Psoas muscle (tissue), 8 donors: ENCODE measurements around the gene C6orf89. TPM values are rescaled to one million over a fixed set of nuclear protein-coding genes. Genes with fewer than 3 reads are reported as not detected.
"Not testable (repeated sequence)": the region's sequence is repeated elsewhere in the genome, so short reads cannot be mapped to it uniquely, and the experiment has no call there.

ENCODE experiments used
- ATAC-seq, 4 donors: fragments of 200-7000 bp; cut with Tn5 transposase; one replicate each; pipeline ENCODE4 v1.9.1; 2020; ENCODE audit warnings: moderate library complexity in 3 of 4, mild to moderate bottlenecking in 2 of 4
- DNase-seq, 2 donors: peaks; one replicate each; pipeline ENCODE4 v3.0.0-alpha.2; 2020
- H3K27ac ChIP-seq: fragments of 200-600 bp; one replicate; pipeline ENCODE4 v1.8.0; 2022
- H3K27me3 ChIP-seq, 3 donors: fragments of 200-600 bp in 1 of 3; one replicate each; pipeline versions ENCODE4 v1.6.1 to v1.8.0; 2013 to 2022; ENCODE audit warnings: low read length in 2 of 3, mild to moderate bottlenecking in 2 of 3, moderate library complexity in 1 of 3; ENCODE audit not compliant: insufficient read depth in 3 of 3
- H3K36me3 ChIP-seq, 2 donors: fragments of 200-600 bp in 1 of 2; one replicate each; pipeline versions ENCODE4 v1.6.1 to v1.8.0; 2013 to 2022; ENCODE audit warnings: low read depth in 1 of 2, mild to moderate bottlenecking in 1 of 2, moderate library complexity in 1 of 2; ENCODE audit not compliant: insufficient read depth in 1 of 2
- H3K4me1 ChIP-seq: fragments of 200-600 bp; one replicate; pipeline ENCODE4 v1.8.0; 2022
- H3K4me3 ChIP-seq: fragments of 200-600 bp; one replicate; pipeline ENCODE4 v1.8.0; 2022; ENCODE audit warnings: mild to moderate bottlenecking
- H3K9me3 ChIP-seq: fragments of 200-600 bp; one replicate; pipeline ENCODE4 v1.8.0; 2022
- CTCF ChIP-seq: fragments of 200-600 bp; IDR thresholded peaks from one replicate; pipeline ENCODE4 v1.8.0; 2022; ENCODE audit warnings: antibody characterized with exemption
- WGBS, 3 donors: extraction: QIAGEN DNeasy Blood & Tissue Kit; methylation state at CpG; one replicate each; pipeline versions ENCODE4 v1.1.6 to v1.1.7; 2013; 5-methylcytosine and 5-hydroxymethylcytosine counted together
- intact Hi-C, 2 donors: fragments of 100-400 bp; cut with DNase I; formaldehyde crosslinking; loops; one replicate each; pipeline versions ENCODE4 v1.11.0 to v1.14.2; 2022
- polyA plus RNA-seq, 3 donors: library from polyadenylated mRNA; stranded (reverse); fragments of 200-250 nt; gene quantifications; one replicate each; pipeline ENCODE4 v1.2.3, GENCODE V29; 2013
- total RNA-seq, 4 donors: library from RNA; stranded (reverse); fragmentation: NEBNext Ultra II Directional in 2 of 4; extraction: Animal tissue kit (Norgen Biotek cat#: 25700) in 2 of 4; gene quantifications; one replicate each; pipeline versions ENCODE4 v1.2.1 to v1.2.4, GENCODE V29; 2021 to 2023
- donor health status: healthy with polysubstance abuse.
- donor health status: DM: no; HTN: no; CAD: no; lungs with moderate emphysema.
- donor health status: Bipolar disorder and iron deficiency.
- donor health status: healthy.
- donor health status: DM: yes; HTN: yes; CAD: no.
- donor health status: DM: no; HTN: no; CAD: no.
- donor health status: DM: no; HTN: no; CAD: no.
- donor health status: DM: yes; HTN: yes; CAD: no.

The C6orf89 gene
- total and polyA plus RNA-seq, 7 donors, result 23.2 to 56.3 (median 49.6) TPM

DNA sequence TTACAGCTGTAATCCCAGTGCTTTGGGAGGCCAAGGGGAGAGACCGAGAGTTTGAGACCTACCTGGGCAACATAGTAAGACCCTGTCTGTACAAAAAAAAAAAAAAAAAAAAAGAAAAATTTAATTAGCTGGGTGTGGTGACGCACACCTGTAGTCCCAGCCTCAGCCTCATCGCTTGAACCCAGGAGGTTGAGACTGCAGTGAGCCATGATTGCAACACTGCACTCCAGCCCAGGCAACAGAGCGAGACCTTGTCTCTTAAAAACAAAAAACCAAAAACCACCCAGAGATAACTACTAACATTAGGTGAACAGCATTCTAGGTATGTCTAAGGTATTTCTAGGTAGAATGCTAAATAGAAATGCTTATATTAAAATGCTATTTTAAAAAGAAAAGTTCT, 47.8 kb downstream of the C6orf89 start:
- intact Hi-C loops, result no loop called here
- Histone ChIP-seq H3K27ac (no peak overlapping the region), H3K36me3 (no peaks in the 10 kb centered on the region), H3K27me3 (no peaks in the 10 kb centered on the region), H3K9me3 (no peaks in the 10 kb centered on the region), H3K4me3 (no peak overlapping the region), H3K4me1 (peaks cover 17% of the 10 kb centered on the region)
- no peak for DNase-seq
- no peak for ATAC-seq
- whole genome bisulfite sequencing, 3 donors, result 93 to 99% (median 94%) methylated on average over 4 of the region's 4 CpGs
- TF ChIP-seq CTCF, result no peak

DNA sequence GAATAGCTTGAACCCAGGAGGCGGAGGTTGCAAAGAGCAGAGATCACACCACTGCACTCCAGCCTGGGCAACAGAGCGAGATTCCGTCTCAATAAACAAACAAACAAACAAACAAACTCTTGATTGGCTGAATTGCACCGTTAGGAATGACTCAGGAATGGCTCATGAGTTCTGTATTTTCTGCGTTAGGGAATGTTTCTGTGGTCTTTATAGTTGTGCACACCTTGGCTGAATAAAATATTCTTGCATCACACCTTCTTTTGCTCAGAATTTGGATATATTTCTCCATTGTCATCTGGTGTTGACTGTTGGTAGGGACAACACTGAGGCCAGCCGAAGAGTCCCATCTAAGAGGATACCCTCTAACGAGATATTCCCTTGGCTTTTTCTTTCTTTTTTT, 49.1 kb downstream of the C6orf89 start:
- intact Hi-C loops, result no loop called here
- ATAC-seq, result no peak

GRCh38 chr6:36936824-36937223, 51.1 kb downstream of the C6orf89 start:
- no peaks in the 10 kb centered on the region for H3K9me3 ChIP-seq
- WGBS, 3 donors, result 95 to 96% (median 95%) methylated on average over 5 of the region's 5 CpGs
- H3K36me3 ChIP-seq, result no peaks in the 10 kb centered on the region
- H3K4me1 ChIP-seq, result no peaks in the 10 kb centered on the region
- no peak overlapping the region for H3K27ac ChIP-seq
- H3K27me3 ChIP-seq, result no peaks in the 10 kb centered on the region
- intact Hi-C loops, result no loop called here
- no peak overlapping the region for H3K4me3 ChIP-seq
- TF ChIP-seq CTCF, result no peak
- ATAC-seq, result no peak
- DNase-seq, result no peak

More for the DNA sequence above, 49.1 kb downstream of the C6orf89 start:
- Histone ChIP-seq H3K9me3 (no peaks in the 10 kb centered on the region), H3K36me3 (no peaks in the 10 kb centered on the region), H3K27ac (no peak overlapping the region), H3K4me3 (no peak overlapping the region), H3K27me3 (no peaks in the 10 kb centered on the region), H3K4me1 (peaks cover 3% of the 10 kb centered on the region)
- DNase-seq, result no peak
- WGBS, 3 donors, result 90 to 92% (median 91%) methylated on average over 7 of the region's 7 CpGs
- TF ChIP-seq CTCF, result no peak

DNA sequence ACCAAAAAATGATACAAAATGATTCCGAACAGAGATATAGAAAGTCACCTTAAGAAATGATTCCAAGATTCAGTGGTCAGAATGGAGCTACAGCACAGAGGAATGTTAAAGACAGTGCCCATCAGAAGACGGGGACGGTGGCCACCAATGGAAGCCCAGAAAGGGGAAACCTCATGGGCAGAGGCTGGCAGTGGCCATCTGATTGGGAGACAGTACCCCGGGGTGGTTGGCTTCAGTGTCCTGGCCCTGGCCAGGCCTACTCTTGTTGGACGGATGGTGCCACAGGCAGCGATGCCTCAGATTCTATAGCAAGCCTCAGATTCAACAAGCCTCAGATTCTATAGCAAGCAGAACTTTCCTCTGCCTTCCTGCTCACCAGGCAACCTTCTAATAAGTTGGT, 52.1 kb downstream of the C6orf89 start:
- intact Hi-C loops, result no loop called here
- Histone ChIP-seq H3K27ac (no peak overlapping the region), H3K9me3 (no peaks in the 10 kb centered on the region), H3K4me3 (no peak overlapping the region), H3K4me1 (no peaks in the 10 kb centered on the region), H3K27me3 (no peaks in the 10 kb centered on the region), H3K36me3 (no peaks in the 10 kb centered on the region)
- WGBS, 3 donors, result 90 to 96% (median 91%) methylated on average over 6 of the region's 6 CpGs
- DNase-seq, result no peak
- no peak for TF ChIP-seq CTCF
- no peak for ATAC-seq

DNA sequence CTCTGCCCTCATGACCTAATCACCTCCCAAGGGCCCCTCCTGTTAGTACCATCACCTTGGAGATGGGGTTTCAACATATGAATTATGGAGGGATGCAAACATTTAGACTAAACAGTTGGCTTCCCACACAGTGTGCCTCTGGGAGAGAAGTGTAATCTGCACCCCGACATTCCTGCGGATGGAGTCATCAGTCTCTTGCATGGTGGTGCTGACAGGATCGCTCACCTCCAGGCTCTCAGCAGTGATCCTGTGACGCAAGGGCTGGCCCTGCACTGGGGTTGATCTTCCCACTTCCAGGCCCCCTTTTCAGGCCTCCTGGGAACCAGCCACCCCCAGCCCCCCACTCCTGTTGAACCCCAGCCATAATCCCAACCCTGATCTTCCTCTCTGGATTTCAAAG, 52.8 kb downstream of the C6orf89 start:
- no peaks in the 10 kb centered on the region for H3K36me3 ChIP-seq
- H3K4me1 ChIP-seq, result no peaks in the 10 kb centered on the region
- ATAC-seq (no peak), DNase-seq (no peak)
- intact Hi-C loops, result no loop called here
- no peaks in the 10 kb centered on the region for H3K27me3 ChIP-seq
- no peak for TF ChIP-seq CTCF
- H3K4me3 ChIP-seq, result no peak overlapping the region
- 84 to 91% (median 88%) methylated on average over 4 of the region's 4 CpGs for WGBS, 3 donors
- no peaks in the 10 kb centered on the region for H3K9me3 ChIP-seq
- H3K27ac ChIP-seq, result no peak overlapping the region

GRCh38 chr6:36939005-36939404, 53.3 kb downstream of the C6orf89 start:
- DNase-seq, H3K27me3 ChIP-seq, H3K4me1 ChIP-seq, intact Hi-C loops, H3K36me3 ChIP-seq, H3K9me3 ChIP-seq, ATAC-seq, H3K27ac ChIP-seq, H3K4me3 ChIP-seq: not testable (repeated sequence)
- WGBS, 3 donors, result 88 to 95% (median 89%) methylated on average over 5 of the region's 5 CpGs
